Measurements from ENCODE around the gene OBSCN.
"Not testable (repeated sequence)": the region's sequence is repeated elsewhere in the genome, so short reads cannot be mapped to it uniquely, and the experiment has no call there.

Gene OBSCN

GRCh38 chr1:228226141-228226874 lies 18.5 kb downstream of the OBSCN start:
- Histone ChIP-seq H3K27ac (replicated peaks) (no peak overlapping the region), H3K4me3 (replicated peaks; ENCODE audit: insufficient read depth, low read length) (no peak overlapping the region), H3K27me3 (ENCODE audit: insufficient read depth, poor library complexity, severe bottlenecking) (no peaks in the 10 kb centered on the region)
- DNase-seq (ENCODE audit: low read depth in 1 of 2, low spot score in 1 of 2): no peak
- TF ChIP-seq, protein P1, sequence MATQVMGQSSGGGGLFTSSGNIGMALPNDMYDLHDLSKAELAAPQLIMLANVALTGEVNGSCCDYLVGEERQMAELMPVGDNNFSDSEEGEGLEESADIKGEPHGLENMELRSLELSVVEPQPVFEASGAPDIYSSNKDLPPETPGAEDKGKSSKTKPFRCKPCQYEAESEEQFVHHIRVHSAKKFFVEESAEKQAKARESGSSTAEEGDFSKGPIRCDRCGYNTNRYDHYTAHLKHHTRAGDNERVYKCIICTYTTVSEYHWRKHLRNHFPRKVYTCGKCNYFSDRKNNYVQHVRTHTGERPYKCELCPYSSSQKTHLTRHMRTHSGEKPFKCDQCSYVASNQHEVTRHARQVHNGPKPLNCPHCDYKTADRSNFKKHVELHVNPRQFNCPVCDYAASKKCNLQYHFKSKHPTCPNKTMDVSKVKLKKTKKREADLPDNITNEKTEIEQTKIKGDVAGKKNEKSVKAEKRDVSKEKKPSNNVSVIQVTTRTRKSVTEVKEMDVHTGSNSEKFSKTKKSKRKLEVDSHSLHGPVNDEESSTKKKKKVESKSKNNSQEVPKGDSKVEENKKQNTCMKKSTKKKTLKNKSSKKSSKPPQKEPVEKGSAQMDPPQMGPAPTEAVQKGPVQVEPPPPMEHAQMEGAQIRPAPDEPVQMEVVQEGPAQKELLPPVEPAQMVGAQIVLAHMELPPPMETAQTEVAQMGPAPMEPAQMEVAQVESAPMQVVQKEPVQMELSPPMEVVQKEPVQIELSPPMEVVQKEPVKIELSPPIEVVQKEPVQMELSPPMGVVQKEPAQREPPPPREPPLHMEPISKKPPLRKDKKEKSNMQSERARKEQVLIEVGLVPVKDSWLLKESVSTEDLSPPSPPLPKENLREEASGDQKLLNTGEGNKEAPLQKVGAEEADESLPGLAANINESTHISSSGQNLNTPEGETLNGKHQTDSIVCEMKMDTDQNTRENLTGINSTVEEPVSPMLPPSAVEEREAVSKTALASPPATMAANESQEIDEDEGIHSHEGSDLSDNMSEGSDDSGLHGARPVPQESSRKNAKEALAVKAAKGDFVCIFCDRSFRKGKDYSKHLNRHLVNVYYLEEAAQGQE (IDR thresholded peaks at IDR 0.05; ENCODE audit: insufficient replicate concordance, low read depth): no peak
- TF ChIP-seq CTCF (IDR thresholded peaks at IDR 0.05; ENCODE audit: insufficient read depth, low read length) (no peak), SPI1 (IDR thresholded peaks at IDR 0.05; ENCODE audit: borderline replicate concordance, low read depth) (no peak), POLR2AphosphoS5 (IDR thresholded peaks at IDR 0.05; ENCODE audit: low read depth) (no peak), GABPA (IDR thresholded peaks at IDR 0.05; ENCODE audit: low read depth) (no peak)

DNA sequence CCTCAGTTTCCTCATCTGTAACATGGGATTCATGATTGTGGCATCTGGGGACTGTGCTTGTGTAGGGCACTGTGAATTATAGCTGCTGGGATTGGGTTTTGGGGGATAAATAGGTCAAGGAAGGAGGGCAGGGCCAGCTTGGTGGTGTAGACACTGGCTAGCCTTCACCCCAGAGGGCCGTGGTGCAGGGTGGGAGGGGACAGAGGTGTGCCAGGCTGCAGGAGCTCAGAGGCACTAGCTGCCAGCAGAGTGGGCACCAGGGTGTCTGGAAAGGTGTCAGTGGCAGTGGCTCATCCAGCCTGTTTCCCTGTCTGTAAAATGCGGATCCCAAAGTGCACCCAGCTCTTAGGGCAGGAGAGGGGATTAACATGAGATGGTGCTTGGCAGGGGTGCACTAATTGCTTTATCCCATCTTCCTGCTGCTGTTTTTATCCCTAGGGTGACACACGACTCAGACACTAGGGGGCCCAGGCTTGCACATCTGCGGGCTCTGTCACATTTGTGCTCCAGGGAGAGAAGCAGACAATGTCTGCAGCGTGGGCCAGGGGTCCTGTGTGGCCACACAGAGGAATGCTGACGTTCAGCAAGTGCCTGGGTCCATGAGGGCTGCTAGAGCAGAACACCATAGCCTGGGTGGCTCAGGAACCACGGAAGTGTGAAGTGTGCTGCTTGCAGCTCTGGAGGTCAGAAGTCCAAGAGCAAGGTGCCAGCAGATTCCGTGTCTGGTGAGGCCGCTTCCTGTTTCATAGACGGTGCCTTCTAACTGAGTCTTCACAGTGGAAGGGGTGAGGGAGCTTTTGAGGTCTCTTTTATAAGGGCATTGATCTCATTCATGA lies 19.3 kb downstream of the OBSCN start:
- no peak overlapping the region for H3K4me3 ChIP-seq (replicated peaks; ENCODE audit: insufficient read depth, low read length)
- H3K27ac ChIP-seq (replicated peaks): no peak overlapping the region
- DNase-seq (ENCODE audit: low read depth in 1 of 2, low spot score in 1 of 2): peak in 1 of 2 experiments; percentile 27
- TF ChIP-seq CTCF (IDR thresholded peaks at IDR 0.05; ENCODE audit: insufficient read depth, low read length) (no peak), POLR2AphosphoS5 (IDR thresholded peaks at IDR 0.05; ENCODE audit: low read depth) (no peak), SPI1 (IDR thresholded peaks at IDR 0.05; ENCODE audit: borderline replicate concordance, low read depth) (no peak), GABPA (IDR thresholded peaks at IDR 0.05; ENCODE audit: low read depth) (no peak)
- TF ChIP-seq, protein P1 (IDR thresholded peaks at IDR 0.05; ENCODE audit: insufficient replicate concordance, low read depth): no peak
- H3K27me3 ChIP-seq (ENCODE audit: insufficient read depth, poor library complexity, severe bottlenecking): no peaks in the 10 kb centered on the region

- H3K27me3 ChIP-seq (ENCODE audit: insufficient read depth, poor library complexity, severe bottlenecking); H3K27ac ChIP-seq (replicated peaks); H3K4me3 ChIP-seq (replicated peaks; ENCODE audit: insufficient read depth, low read length); DNase-seq (ENCODE audit: low read depth in 1 of 2, low spot score in 1 of 2): not testable (repeated sequence)
These were observed 20.3 kb downstream of the OBSCN start for GRCh38 chr1:228228147-228228546.

GRCh38 chr1:228228601-228229074 lies 20.8 kb downstream of the OBSCN start:
- Histone ChIP-seq H3K27ac (replicated peaks) (no peak overlapping the region), H3K27me3 (ENCODE audit: insufficient read depth, poor library complexity, severe bottlenecking) (no peaks in the 10 kb centered on the region), H3K4me3 (replicated peaks; ENCODE audit: insufficient read depth, low read length) (no peak overlapping the region)
- peak in 1 of 2 experiments; percentile 34 for DNase-seq (ENCODE audit: low read depth in 1 of 2, low spot score in 1 of 2)
- TF ChIP-seq SPI1 (IDR thresholded peaks at IDR 0.05; ENCODE audit: borderline replicate concordance, low read depth) (no peak), CTCF (IDR thresholded peaks at IDR 0.05; ENCODE audit: insufficient read depth, low read length) (no peak), GABPA (IDR thresholded peaks at IDR 0.05; ENCODE audit: low read depth) (no peak), POLR2AphosphoS5 (IDR thresholded peaks at IDR 0.05; ENCODE audit: low read depth) (no peak)
- TF ChIP-seq, protein P1 (IDR thresholded peaks at IDR 0.05; ENCODE audit: insufficient replicate concordance, low read depth): no peak

Measured in HL-60 (cell line).